IPS-18c (cell line): ENCODE measurements around the gene SSH3.
"Not testable (repeated sequence)": the region's sequence is repeated elsewhere in the genome, so short reads cannot be mapped to it uniquely, and the experiment has no call there.

Experiments used
- H3K4me3 ChIP-seq: 2 replicates; pipeline ENCODE4 v1.7.0; 2013; ENCODE audit warnings: low read depth, mild to moderate bottlenecking, low read length, moderate library complexity; ENCODE audit not compliant: insufficient read depth
- H3K9me3 ChIP-seq: one replicate; pipeline ENCODE4 v1.6.1; 2013; ENCODE audit warnings: mild to moderate bottlenecking, low read length, moderate library complexity; ENCODE audit not compliant: control insufficient read depth, insufficient read depth

SSH3 gene

GRCh38 chr11:67312187-67313021 lies 9.1 kb downstream of the SSH3 start:
- H3K4me3 ChIP-seq, result no peak overlapping the region

GRCh38 chr11:67313125-67313890 lies 10.0 kb downstream of the SSH3 start:
- H3K9me3 ChIP-seq, result no peaks in the 10 kb centered on the region
- H3K4me3 ChIP-seq, result no peak overlapping the region

More at GRCh38 chr11:67312187-67313021, 9.1 kb downstream of the SSH3 start:
- no peaks in the 10 kb centered on the region for H3K9me3 ChIP-seq

GRCh38 chr11:67314218-67314617 lies 10.9 kb downstream of the SSH3 start:
- H3K9me3 ChIP-seq, result no peaks in the 10 kb centered on the region
- no peak overlapping the region for H3K4me3 ChIP-seq

GRCh38 chr11:67315325-67315909 lies 12.1 kb downstream of the SSH3 start:
- Histone ChIP-seq H3K4me3 (no peak overlapping the region), H3K9me3 (no peaks in the 10 kb centered on the region)

- H3K9me3 ChIP-seq, result no peaks in the 10 kb centered on the region
- peak overlapping the region; percentile 80 for H3K4me3 ChIP-seq
Measured at GRCh38 chr11:67316882-67317204, 13.5 kb downstream of the SSH3 start.

- Histone ChIP-seq H3K4me3 (peak overlapping the region; percentile 80), H3K9me3 (no peaks in the 10 kb centered on the region)
Measured at GRCh38 chr11:67317205-67317887, 14.0 kb downstream of the SSH3 start.

GRCh38 chr11:67317888-67318555 lies 14.7 kb downstream of the SSH3 start:
- Histone ChIP-seq H3K4me3 (peak overlapping the region; percentile 80), H3K9me3 (no peaks in the 10 kb centered on the region)

- H3K9me3 ChIP-seq, H3K4me3 ChIP-seq: not testable (repeated sequence)
Measured at GRCh38 chr11:67318876-67319275, 15.5 kb downstream of the SSH3 start.

GRCh38 chr11:67320011-67320410 lies 16.7 kb downstream of the SSH3 start:
- H3K9me3 ChIP-seq, result no peaks in the 10 kb centered on the region
- H3K4me3 ChIP-seq, result no peak overlapping the region

GRCh38 chr11:67320691-67321090 lies 17.4 kb downstream of the SSH3 start:
- Histone ChIP-seq H3K9me3 (no peaks in the 10 kb centered on the region), H3K4me3 (no peak overlapping the region)

- no peaks in the 10 kb centered on the region for H3K9me3 ChIP-seq
- H3K4me3 ChIP-seq, result no peak overlapping the region
Measured at GRCh38 chr11:67321313-67321871, 18.1 kb downstream of the SSH3 start.

GRCh38 chr11:67322049-67322448 lies 18.7 kb downstream of the SSH3 start:
- Histone ChIP-seq H3K4me3 (no peak overlapping the region), H3K9me3 (no peaks in the 10 kb centered on the region)

GRCh38 chr11:67323526-67323925 lies 20.2 kb downstream of the SSH3 start:
- no peak overlapping the region for H3K4me3 ChIP-seq
- H3K9me3 ChIP-seq, result no peaks in the 10 kb centered on the region

GRCh38 chr11:67332081-67332691 lies 28.9 kb downstream of the SSH3 start:
- Histone ChIP-seq H3K9me3 (no peaks in the 10 kb centered on the region), H3K4me3 (no peak overlapping the region)

- H3K4me3 ChIP-seq, result no peak overlapping the region
- H3K9me3 ChIP-seq, result no peaks in the 10 kb centered on the region
Measured at GRCh38 chr11:67337257-67337656, 33.9 kb downstream of the SSH3 start.

GRCh38 chr11:67344264-67344663 lies 40.9 kb downstream of the SSH3 start:
- Histone ChIP-seq H3K9me3 (no peaks in the 10 kb centered on the region), H3K4me3 (no peak overlapping the region)
